Measurements from ENCODE around the gene HSD17B11.
"Not testable (repeated sequence)": the region's sequence is repeated elsewhere in the genome, so short reads cannot be mapped to it uniquely, and the experiment has no call there.

- TF ChIP-seq CTCF (optimal IDR thresholded peaks at IDR 0.05 in 1 of 3, IDR thresholded peaks at IDR 0.05 in 1 of 3, conservative IDR thresholded peaks at IDR 0.05 in 1 of 3; ENCODE audit: extremely low read depth in 1 of 3, insufficient read depth in 2 of 3, low read length in 3 of 3); EZH2 (IDR thresholded peaks at IDR 0.05; ENCODE audit: low read length): not testable (repeated sequence)
Measured at GRCh38 chr4:87395073-87395472, 4.1 kb upstream of the HSD17B11 start.
